OCI-LY7 (cell line): ENCODE measurements around the gene AQR. TPM values are rescaled to one million over a fixed set of nuclear protein-coding genes. Genes with fewer than 3 reads are reported as not detected.

Experiments
- BruUV-seq: library from RNA; stranded (reverse); fragments of 400-500 nt; replicated peaks from 2 replicates; lab custom pipeline; 2021; lab: Mats Ljungman, UMichigan
- CTCF ChIA-PET: fragments of 300-600 bp; sonication (Branson Sonifier 250); formaldehyde crosslinking; loops from one replicate; lab custom pipeline; 2022; ENCODE audit warnings: antibody characterized with exemption; ENCODE audit not compliant: unreplicated experiment; lab: Charles Lee
- POLR2A ChIA-PET: fragments of 300-600 bp; sonication (Branson Sonifier 250); formaldehyde crosslinking; loops from one replicate; lab custom pipeline; 2022; ENCODE audit warnings: antibody characterized with exemption; lab: Charles Lee
- DNase-seq: peaks from one replicate; pipeline ENCODE4 v3.0.0-alpha.2; 2015; ENCODE audit warnings: low spot score
- H2AFZ ChIP-seq: fragments of 200-600 bp; sonication (generic), shearing (Covaris generic); 2 replicates; pipeline ENCODE4 v1.6.1; 2014; ENCODE audit warnings: mild to moderate bottlenecking, antibody characterized with exemption, low read length, moderate library complexity
- H3K27ac ChIP-seq: fragments of 200-600 bp; sonication (generic); 2 replicates; pipeline ENCODE4 v1.5.1; 2014; ENCODE audit warnings: mixed run types, low read depth, mild to moderate bottlenecking, moderate library complexity, low read length, inconsistent platforms; ENCODE audit not compliant: poor library complexity, severe bottlenecking
- H3K36me3 ChIP-seq: fragments of 200-600 bp; sonication (generic); 2 replicates; pipeline ENCODE4 v1.6.1; 2014; ENCODE audit warnings: mild to moderate bottlenecking, antibody characterized with exemption, low read length, moderate library complexity, mixed read lengths; ENCODE audit not compliant: insufficient read depth
- H3K4me1 ChIP-seq: fragments of 200-600 bp; sonication (generic); 2 replicates; pipeline ENCODE4 v1.5.1; 2014; ENCODE audit warnings: mild to moderate bottlenecking, low read length; ENCODE audit not compliant: insufficient read depth, poor library complexity, severe bottlenecking
- H3K4me2 ChIP-seq: fragments of 200-600 bp; sonication (generic); 2 replicates; pipeline ENCODE4 v1.6.1; 2014; ENCODE audit warnings: mild to moderate bottlenecking, low read length
- H3K4me3 ChIP-seq: fragments of 200-600 bp; sonication (generic); 2 replicates; pipeline ENCODE4 v1.5.1; 2014; ENCODE audit warnings: mild to moderate bottlenecking, low read depth, low read length; ENCODE audit not compliant: poor library complexity, severe bottlenecking
- H3K79me2 ChIP-seq: fragments of 200-600 bp; sonication (generic); 2 replicates; pipeline ENCODE4 v1.6.1; 2016; ENCODE audit warnings: low read depth, mild to moderate bottlenecking, low read length, moderate library complexity, mixed read lengths; ENCODE audit not compliant: insufficient read depth
- H3K9me2 ChIP-seq: fragments of 200-600 bp; sonication (generic); 2 replicates; pipeline ENCODE4 v1.6.1; 2016; ENCODE audit warnings: mild to moderate bottlenecking, low read length, mixed read lengths; ENCODE audit not compliant: insufficient read depth
- H3K9me3 ChIP-seq: fragments of 200-600 bp; sonication (generic); 2 replicates; pipeline ENCODE4 v1.6.1; 2014; ENCODE audit warnings: mild to moderate bottlenecking, mixed run types, low read length, mixed read lengths
- H4K20me1 ChIP-seq: fragments of 200-600 bp; sonication (generic); 2 replicates; pipeline ENCODE4 v1.6.1; 2014; ENCODE audit warnings: mild to moderate bottlenecking, antibody characterized with exemption, low read length, moderate library complexity, mixed read lengths; ENCODE audit not compliant: insufficient read depth
- CTCF ChIP-seq: fragments of 200-600 bp; sonication (generic); conservative IDR thresholded peaks from 2 replicates; pipeline ENCODE4 v1.5.1; 2014; ENCODE audit warnings: mild to moderate bottlenecking, antibody characterized with exemption, low read length, moderate library complexity, mixed read lengths
- EZH2phosphoT487 ChIP-seq: fragments of 200-600 bp; sonication (generic); IDR thresholded peaks from 2 replicates; pipeline ENCODE4 v1.6.1; 2018; ENCODE audit warnings: low read depth, borderline replicate concordance, mild to moderate bottlenecking, mixed run types, antibody characterized with exemption, low read length, moderate library complexity, mixed read lengths
- intact Hi-C: fragments of 100-400 bp; cut with micrococcal nuclease; formaldehyde crosslinking; loops from one replicate; pipeline ENCODE4 v1.10.0; 2022; ENCODE audit not compliant: unreplicated experiment
- total RNA-seq, 2 experiments: library from RNA; depleted of rRNA in 1 of 2; stranded (reverse); fragments of >200 nt in 1 of 2; shearing (Covaris generic) in 1 of 2; gene quantifications; 2 replicates each; pipeline ENCODE4 v1.2.3, GENCODE V29; 2014 to 2022

Gene AQR
- total RNA-seq, 2 experiments from 2014 or later: 18.5 to 36.4 TPM

- ChIA-PET CTCF (interaction anchor here (1.1 kb wide), 1 partner anchor 13 kb away, joined by 4 read pairs; no protein-coding TSS in a partner anchor), POLR2A (interaction anchor here (0.6 to 4.3 kb wide), 5 partner anchors 11 to 861 kb away, joined by 3 to 39 read pairs (median 5); partner anchors contain the start of gene AQR)
- Histone ChIP-seq H4K20me1 (peaks cover 25% of the 10 kb centered on the region), H3K79me2 (peaks cover 48% of the 10 kb centered on the region), H3K27ac (peak within 1 kb of the TSS; percentile 63), H3K4me2 (peak within 1 kb of the TSS; percentile 99), H3K9me3 (no peaks in the 10 kb centered on the region), H3K4me3 (peak within 1 kb of the TSS; percentile 98), H3K36me3 (peaks cover 32% of the 10 kb centered on the region), H3K4me1 (peaks cover 34% of the 10 kb centered on the region), H3K9me2 (no peaks in the 10 kb centered on the region), H2AFZ (peak within 1 kb of the TSS; percentile 100)
- BruUV-seq: TSS peak; percentile 93
- no peak for TF ChIP-seq EZH2phosphoT487
- TF ChIP-seq CTCF: no peak
- intact Hi-C loops: loop anchor here (2.0 to 5.0 kb wide), 2 partner anchors 19 to 761 kb away; partner anchors contain the start of genes AQR and EMC4
- peak; percentile 86 for DNase-seq
These were observed 18.7 kb upstream of the AQR start, which contains the start of gene ZNF770 for GRCh38 chr15:34988027-34988902. ZNF770 (minus strand) TSS chr15:34988287; CDS start chr15:34983434, 4,853 bp downstream.

DNA sequence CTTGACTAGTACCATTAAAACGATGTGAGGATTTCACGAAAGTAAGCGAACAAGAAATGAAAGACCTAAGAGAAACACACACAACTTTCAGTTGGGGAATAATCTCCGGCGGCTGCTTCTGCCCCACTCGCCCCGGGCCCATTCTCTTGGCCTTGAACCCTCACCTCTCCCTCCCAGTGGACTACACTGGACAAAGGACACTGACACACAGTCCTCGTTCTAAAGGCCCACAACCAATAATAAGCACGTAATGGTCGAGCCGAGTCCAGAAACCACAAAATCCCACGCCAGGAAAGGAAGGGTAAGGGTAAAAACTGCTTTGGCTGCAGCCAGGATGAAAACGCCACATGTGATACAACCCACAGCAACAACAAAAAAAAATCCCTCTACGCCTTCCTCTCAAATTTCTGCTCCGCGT lies 18.1 kb upstream of the AQR start:
- BruUV-seq: no TSS peak
- peaks cover 39% of the 10 kb centered on the region for H3K36me3 ChIP-seq
- H3K4me2 ChIP-seq: peak overlapping the region; percentile 99
- H2AFZ ChIP-seq: peak overlapping the region; percentile 81
- intact Hi-C loops: loop anchor here (2.0 to 5.0 kb wide), 2 partner anchors 19 to 760 kb away; partner anchors contain the start of genes AQR and EMC4
- no peak for DNase-seq
- no peaks in the 10 kb centered on the region for H3K9me2 ChIP-seq
- no peaks in the 10 kb centered on the region for H3K9me3 ChIP-seq
- ChIA-PET POLR2A (interaction anchor here (0.6 to 4.3 kb wide), 5 partner anchors 11 to 861 kb away, joined by 4 to 39 read pairs (median 5); partner anchors contain the start of gene AQR), CTCF (no interaction called here)
- peaks cover 48% of the 10 kb centered on the region for H3K79me2 ChIP-seq
- no peak for TF ChIP-seq EZH2phosphoT487
- TF ChIP-seq CTCF: no peak
- peaks cover 25% of the 10 kb centered on the region for H4K20me1 ChIP-seq
- H3K4me1 ChIP-seq: peaks cover 34% of the 10 kb centered on the region
- H3K27ac ChIP-seq: peak overlapping the region; percentile 63
- peak overlapping the region; percentile 98 for H3K4me3 ChIP-seq
